Stimulated activated CD8-positive, alpha-beta memory T cell treated with anti-CD3 and anti-CD28 coated beads, Interleukin-15, amount 100 ng/mL, for 1 hour (primary cell): ENCODE data around the gene PPARGC1A.

ENCODE experiments used
- DNase-seq: peaks from one replicate; pipeline ENCODE4 v3.0.0-alpha.2; 2020; ENCODE audit warnings: low read depth

The PPARGC1A gene

GRCh38 chr4:23878912-23879732 is 10.7 kb downstream of the PPARGC1A start:
- DNase-seq = no peak

GRCh38 chr4:23878246-23878891 is 11.5 kb downstream of the PPARGC1A start:
- no peak for DNase-seq

- DNase-seq = no peak
Measured at GRCh38 chr4:23877758-23878229, 12.1 kb downstream of the PPARGC1A start.

- no peak for DNase-seq
Measured at GRCh38 chr4:23876418-23877089, 13.3 kb downstream of the PPARGC1A start.

- DNase-seq = no peak
Measured at GRCh38 chr4:23875317-23875716, 14.5 kb downstream of the PPARGC1A start.

GRCh38 chr4:23874536-23874901 is 15.3 kb downstream of the PPARGC1A start:
- no peak for DNase-seq

DNA sequence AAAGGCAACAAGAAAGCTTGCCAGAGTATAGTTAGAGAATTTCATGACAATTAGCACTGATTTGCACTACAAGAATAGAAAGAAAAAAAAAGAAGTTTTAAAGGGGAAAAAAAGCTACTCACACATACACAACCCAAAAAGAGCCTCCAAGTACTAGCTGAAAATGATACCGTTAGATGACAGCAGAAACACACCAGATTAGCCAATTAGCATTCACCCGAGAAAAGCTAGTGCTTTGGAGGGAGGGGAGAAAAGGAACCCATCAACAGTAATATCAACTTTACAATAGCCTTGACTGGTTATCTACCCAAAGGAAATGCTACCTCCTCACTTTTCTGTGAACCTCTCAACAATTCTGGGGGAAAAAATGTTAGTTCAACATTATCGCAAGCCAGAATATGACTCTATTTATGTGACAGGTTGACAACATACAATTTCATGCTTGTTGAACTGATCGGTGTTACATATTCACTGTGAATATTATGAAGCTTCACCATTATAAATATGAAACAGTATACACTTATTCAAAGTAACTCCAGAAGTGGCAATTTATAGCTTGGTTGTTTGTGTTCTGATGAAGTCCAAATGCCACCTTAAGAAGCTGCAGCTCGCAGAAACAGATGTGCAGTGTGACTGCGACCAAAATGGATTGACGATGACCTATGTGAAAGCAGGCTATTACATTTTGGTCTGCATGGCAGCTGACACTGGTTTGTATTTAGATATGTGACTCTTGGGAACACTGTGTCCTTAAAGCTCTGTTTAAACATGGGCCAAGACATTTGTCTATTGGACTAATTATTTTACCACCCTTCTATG is 15.9 kb downstream of the PPARGC1A start:
- no peak for DNase-seq

DNA sequence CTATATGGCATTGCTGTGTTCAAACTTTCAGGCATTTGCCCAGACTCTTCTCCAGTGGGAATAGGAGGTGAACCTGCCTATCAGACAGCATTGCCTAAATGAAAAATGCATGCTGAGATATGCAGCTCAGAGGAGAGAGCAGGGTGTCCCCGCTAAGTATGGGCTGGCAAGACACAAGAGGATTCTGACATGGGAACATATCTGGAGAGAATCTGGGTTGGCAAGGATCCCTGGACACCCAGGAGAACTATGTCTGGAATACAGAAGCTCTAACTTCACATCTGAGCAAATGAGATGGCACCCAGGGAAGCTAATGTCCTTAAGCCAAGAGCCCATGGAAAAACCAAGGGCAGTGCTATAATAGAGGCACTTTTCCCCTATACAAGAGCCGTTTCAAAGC is 18.4 kb downstream of the PPARGC1A start:
- no peak for DNase-seq

DNA sequence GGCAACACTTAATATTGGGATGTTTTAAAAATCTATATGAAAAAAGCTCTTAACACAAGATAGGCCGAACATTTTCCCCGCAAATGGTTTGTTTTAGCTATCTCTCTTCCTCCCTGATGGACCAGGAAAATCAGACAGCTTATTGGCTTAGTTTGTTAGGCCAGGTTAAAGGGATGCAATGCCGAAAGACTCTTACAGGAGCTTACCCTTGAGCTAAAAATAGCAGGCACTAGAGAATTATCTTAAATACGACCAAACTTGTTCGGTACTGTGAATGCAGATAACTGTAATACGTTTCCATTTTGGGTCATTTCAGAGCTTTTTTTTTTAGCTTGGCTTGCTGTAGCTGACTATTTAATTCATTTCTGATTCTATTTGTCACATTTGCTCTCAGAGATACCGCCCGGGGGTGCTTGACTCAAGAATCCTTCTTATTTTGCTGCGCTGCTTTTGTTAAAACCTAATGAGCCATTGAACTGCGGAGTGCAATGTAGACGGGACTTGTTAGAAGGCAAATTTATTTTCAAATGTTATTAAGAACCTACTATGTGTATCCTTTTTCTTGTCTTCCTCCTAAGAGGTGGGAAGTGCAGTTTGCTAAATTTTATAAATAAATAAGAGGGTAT is 23.3 kb downstream of the PPARGC1A start:
- DNase-seq = no peak

DNA sequence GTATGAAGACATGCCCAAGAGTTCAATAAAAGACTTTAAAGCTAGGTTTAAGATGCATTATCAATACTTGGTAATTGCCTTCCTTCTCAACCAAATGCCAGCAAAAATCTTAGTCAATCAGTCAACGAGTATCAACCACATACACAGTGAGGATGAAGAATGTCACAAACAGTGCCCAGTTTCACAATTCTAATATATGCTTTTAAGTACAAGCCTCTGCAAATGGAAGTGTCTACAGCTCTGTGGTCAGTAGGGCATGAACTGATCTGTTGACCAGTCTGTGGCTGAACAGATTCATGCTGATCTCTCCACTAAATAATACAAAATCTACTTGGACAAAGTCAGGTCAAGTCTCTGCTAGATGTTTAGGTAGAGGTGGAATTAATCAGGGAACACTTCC is 27.9 kb downstream of the PPARGC1A start:
- DNase-seq = no peak

DNA sequence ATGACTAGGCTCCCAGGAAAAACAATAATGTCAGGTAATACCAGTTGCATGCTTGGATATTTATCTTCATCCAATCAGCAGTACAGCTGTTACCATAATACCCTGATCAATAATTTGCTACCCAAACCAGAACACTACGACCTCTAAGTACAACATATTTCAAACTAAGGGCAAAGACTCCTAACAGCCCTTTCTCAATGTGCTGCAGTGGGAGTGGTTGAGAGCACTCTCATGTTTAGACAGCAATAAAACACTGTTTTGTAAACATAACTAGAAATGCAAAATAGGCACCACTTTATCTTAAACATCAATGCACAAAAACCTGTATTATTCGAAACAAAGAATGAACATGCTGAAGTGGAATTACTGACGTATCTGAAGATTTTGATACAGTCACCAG is 28.9 kb downstream of the PPARGC1A start:
- DNase-seq = no peak

DNA sequence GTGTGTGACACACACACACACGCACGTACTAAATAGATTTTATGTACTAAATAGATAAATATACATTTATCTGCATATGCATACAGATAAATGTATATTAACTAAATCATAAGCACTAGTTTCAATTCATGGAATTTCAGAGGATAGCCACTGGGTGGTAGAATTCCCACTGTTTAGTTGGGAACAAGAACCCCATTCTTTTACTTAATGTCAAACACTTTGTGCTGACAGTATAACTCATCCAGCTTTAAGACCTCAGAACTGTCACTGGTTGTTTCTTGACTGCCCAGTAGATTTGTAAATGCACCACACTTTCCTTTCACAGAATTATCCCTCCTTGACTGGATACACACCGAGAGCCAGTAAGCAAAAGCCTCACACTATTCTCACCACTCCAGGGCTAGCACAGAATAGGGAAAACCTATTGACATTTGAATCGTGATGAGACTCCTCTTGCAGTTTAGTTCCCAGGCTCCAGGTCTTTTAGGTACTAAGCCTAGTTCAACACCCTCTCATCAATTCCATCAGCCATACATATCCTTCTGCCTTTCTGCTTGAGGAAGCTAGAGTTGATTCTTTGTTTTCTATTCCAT is 32.4 kb downstream of the PPARGC1A start:
- DNase-seq = no peak

GRCh38 chr4:23856630-23857029 is 33.2 kb downstream of the PPARGC1A start:
- DNase-seq = no peak

DNA sequence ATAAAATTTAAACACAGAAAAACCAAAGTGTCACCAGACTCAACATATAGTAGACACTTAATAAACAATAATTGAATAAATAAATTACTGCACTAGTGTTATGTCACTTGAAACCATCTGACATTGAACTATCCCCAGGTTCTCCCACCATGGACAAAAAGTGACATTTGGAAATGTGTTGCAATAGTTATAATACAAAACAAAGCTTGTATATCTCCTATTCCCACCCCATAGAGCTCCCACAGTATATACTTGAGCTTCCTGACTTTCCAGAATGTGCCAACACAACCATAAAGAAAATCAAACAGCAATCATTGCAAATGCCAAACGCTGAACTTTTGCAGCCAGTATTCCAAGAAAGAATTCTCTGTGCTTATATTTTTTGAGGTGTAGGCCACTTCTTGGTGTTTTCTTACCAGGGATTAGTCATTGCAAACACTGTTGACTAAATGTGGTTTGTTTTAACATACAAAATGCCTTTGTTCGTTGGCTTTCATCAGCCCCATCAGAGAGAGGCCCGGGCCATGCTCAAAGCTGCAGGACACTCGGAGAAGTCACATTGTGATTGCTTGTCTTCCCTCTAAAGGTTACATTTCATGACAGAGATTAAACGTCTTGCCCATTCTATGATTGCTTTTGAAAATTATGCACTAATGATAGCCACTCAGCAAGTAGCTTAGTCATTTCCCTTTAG is 33.8 kb downstream of the PPARGC1A start:
- no peak for DNase-seq

- no peak for DNase-seq
Measured at GRCh38 chr4:23853986-23854660, 35.7 kb downstream of the PPARGC1A start.

DNA sequence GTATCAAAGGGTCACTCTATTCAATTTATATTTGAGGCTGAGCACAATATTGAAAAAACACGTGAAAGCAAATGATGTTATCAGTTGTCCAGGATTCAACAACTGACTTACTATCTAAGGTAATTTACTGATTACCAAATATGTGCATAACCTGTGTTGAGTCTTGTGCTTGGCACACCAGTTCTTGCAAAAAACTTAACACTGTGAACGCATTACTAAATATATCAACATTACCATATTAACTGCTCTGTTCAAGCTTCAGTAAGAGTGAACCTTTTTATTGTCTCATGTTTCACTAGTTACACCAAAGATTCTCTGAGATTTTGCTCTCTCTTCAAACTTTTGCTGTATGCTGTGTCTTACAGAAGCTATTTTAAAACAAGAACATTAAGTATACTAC is 38.4 kb downstream of the PPARGC1A start:
- DNase-seq = no peak

DNA sequence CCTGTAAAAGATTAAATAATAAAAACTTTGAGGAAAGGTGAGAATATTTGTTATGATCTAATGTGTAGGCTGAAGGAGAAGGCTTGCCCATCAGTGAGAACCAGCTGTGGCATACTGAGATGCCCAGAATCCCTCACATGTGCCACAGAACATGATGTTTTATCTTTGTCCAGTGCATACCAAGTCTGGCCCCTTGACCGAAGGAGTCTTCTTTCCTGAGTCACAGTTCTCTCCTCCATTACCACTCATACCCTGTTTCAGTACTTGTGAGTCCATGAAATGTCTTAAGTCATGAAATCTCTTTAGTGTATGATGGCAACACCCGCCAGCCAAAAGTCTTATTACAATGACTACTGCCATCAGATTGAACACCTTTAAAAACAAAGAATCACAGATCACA is 42.7 kb downstream of the PPARGC1A start:
- no peak for DNase-seq

GRCh38 chr4:23844961-23845360 is 44.9 kb downstream of the PPARGC1A start:
- DNase-seq = no peak

DNA sequence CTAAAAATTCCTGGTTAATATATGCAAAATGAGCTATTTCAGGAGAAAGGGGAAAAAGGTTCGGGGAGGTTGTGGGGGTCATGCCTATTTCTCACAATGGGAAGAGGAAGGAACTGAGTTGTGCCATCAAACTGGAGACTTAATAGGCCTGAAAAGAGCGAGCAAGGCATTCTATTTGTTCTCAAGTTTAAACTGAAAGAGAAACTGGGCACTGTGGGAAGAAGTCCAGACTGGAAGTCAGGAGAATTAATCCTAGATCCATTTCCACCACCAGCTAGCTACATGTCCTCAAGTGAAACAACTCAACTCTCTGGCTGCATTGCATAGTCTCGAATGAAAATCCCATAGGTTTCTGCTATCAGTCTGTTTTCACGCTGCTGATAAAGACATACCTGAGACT is 50.6 kb downstream of the PPARGC1A start:
- DNase-seq = no peak

- no peak for DNase-seq
Measured at GRCh38 chr4:23838607-23839006, 51.2 kb downstream of the PPARGC1A start.
